CD4-positive, alpha-beta T cell treated with Interleukin-15 for 4 hours (primary cell): ENCODE results near the gene SLC23A1.
"Not testable (repeated sequence)": the region's sequence is repeated elsewhere in the genome, so short reads cannot be mapped to it uniquely, and the experiment has no call there.

Experiments used
- DNase-seq: peaks from one replicate; pipeline ENCODE4 v3.0.0-alpha.2; 2020; ENCODE audit warnings: low spot score

The SLC23A1 gene

GRCh38 chr5:139383275-139383992, at the start of gene SLC23A1:
SLC23A1 (minus strand) TSS chr5:139383297; CDS start chr5:139383253, 44 bp downstream.
- no peak for DNase-seq

- DNase-seq: no peak
Measured at GRCh38 chr5:139431706-139432105, 48.6 kb upstream of the SLC23A1 start.

GRCh38 chr5:139430015-139430414, 46.9 kb upstream of the SLC23A1 start:
- no peak for DNase-seq

GRCh38 chr5:139426203-139426885, 43.2 kb upstream of the SLC23A1 start:
- no peak for DNase-seq

GRCh38 chr5:139425497-139425896, 42.4 kb upstream of the SLC23A1 start:
- no peak for DNase-seq

- DNase-seq: peak; percentile 85
Measured at GRCh38 chr5:139422307-139422893, 39.3 kb upstream of the SLC23A1 start.

- DNase-seq: no peak
Measured at GRCh38 chr5:139419226-139420192, 36.4 kb upstream of the SLC23A1 start.

GRCh38 chr5:139418793-139419192, 35.7 kb upstream of the SLC23A1 start:
- no peak for DNase-seq

GRCh38 chr5:139417214-139417613, 34.1 kb upstream of the SLC23A1 start:
- no peak for DNase-seq

- no peak for DNase-seq
Measured at GRCh38 chr5:139416651-139417050, 33.6 kb upstream of the SLC23A1 start.

- no peak for DNase-seq
Measured at GRCh38 chr5:139415869-139416268, 32.8 kb upstream of the SLC23A1 start.

- DNase-seq: peak; percentile 35
Measured at GRCh38 chr5:139415221-139415861, 32.2 kb upstream of the SLC23A1 start.

- DNase-seq: no peak
Measured at GRCh38 chr5:139414581-139415130, 31.6 kb upstream of the SLC23A1 start.

- DNase-seq: no peak
Measured at GRCh38 chr5:139413963-139414362, 30.9 kb upstream of the SLC23A1 start.

GRCh38 chr5:139413153-139413552, 30.1 kb upstream of the SLC23A1 start:
- DNase-seq: no peak

- no peak for DNase-seq
Measured at GRCh38 chr5:139410993-139411828, 28.1 kb upstream of the SLC23A1 start.

- no peak for DNase-seq
Measured at GRCh38 chr5:139410121-139410992, 27.3 kb upstream of the SLC23A1 start.

GRCh38 chr5:139409116-139409515, 26.0 kb upstream of the SLC23A1 start:
- DNase-seq: not testable (repeated sequence)

GRCh38 chr5:139408191-139408590, 25.1 kb upstream of the SLC23A1 start:
- DNase-seq: no peak
